ENCODE measurements around the gene C19orf12. TPM values are rescaled to one million over a fixed set of nuclear protein-coding genes. Genes with fewer than 3 reads are reported as not detected.

C19orf12 gene
- total and polyA plus RNA-seq, 2 of the 13 experiments (the other 11 are each of a cell fraction or from before 2014, with no cell fraction given) = 17.7 to 34.4 TPM

DNA sequence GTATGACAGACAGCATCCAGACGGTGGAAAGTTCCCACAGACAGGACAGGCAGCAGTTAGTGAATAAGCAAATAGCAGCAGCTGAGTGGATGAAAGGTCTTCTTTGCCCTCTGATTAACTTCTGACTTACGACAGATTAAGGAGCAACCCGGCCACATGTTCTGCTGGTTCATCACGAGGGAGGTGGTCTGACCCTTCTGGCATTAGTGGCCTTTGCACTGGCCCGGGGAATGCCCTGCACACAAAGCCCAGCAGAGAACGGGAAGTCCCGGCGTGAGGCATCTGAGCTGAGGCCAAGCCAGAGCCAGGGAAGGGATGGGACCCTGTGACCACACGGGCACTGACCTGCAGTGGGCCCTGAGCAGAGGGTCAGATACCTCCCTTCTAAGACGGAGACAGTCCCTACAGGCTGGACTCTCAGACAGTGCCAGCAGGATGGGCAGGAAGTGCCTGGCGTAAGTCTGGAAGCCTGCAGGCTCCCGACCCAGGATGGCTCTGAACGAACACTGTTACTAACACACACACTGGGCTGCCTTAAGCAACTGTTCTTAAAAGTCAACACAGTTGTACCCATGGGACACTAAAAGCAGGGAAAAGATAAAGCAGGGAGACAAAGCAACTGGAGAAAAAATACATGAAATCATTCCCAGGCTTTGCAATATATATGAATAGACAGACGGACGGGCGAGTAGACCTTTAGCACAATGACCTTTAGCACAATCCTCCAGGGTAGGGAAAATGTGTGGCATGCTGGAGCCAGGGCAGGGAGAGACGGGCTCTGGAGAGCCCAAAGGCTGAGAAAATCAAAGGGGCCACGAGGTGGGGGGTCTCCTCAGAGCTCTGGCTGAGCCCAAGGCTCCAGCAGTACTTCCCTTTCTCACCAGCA is 6.3 kb downstream of the C19orf12 start (continued):
- TF ChIP-seq ZNF83 (CRISPR knock-in tag; IDR thresholded peaks at IDR 0.05; ENCODE audit: borderline replicate concordance) (no peak), POGK (CRISPR knock-in tag; conservative IDR thresholded peaks at IDR 0.05) (no peak), ZNF382 (CRISPR knock-in tag; IDR thresholded peaks at IDR 0.05; ENCODE audit: borderline replicate concordance) (no peak), ZNF282 (IDR thresholded peaks at IDR 0.05; ENCODE audit: partially characterized antibody) (no peak), ZNF749 (CRISPR knock-in tag; IDR thresholded peaks at IDR 0.05; ENCODE audit: borderline replicate concordance) (0 out of 2 replicates have a peak, but pooled peaks have one; percentile 53), GATAD1 (CRISPR knock-in tag; IDR thresholded peaks at IDR 0.05) (no peak; the same call in 1 of the 2 replicates), STAT6 (CRISPR knock-in tag; IDR thresholded peaks at IDR 0.05; ENCODE audit: borderline replicate concordance) (no peak), ZNF343 (CRISPR knock-in tag; IDR thresholded peaks at IDR 0.05) (no peak), KMT2A (CRISPR knock-in tag; IDR thresholded peaks at IDR 0.05) (peak; percentile 39; the same call in 1 of the 2 replicates), ZNF326 (CRISPR knock-in tag; IDR thresholded peaks at IDR 0.05; ENCODE audit: borderline replicate concordance) (0 out of 2 replicates have a peak, but pooled peaks have one; percentile 40), TERF1 (CRISPR knock-in tag; IDR thresholded peaks at IDR 0.05) (no peak), ZNF589 (CRISPR knock-in tag; conservative IDR thresholded peaks at IDR 0.05) (no peak), ZNF432 (CRISPR knock-in tag; IDR thresholded peaks at IDR 0.05; ENCODE audit: borderline replicate concordance) (no peak), ZNF180 (CRISPR knock-in tag; IDR thresholded peaks at IDR 0.05; ENCODE audit: borderline replicate concordance, low read depth) (no peak)
- TF ChIP-seq, protein P1, sequence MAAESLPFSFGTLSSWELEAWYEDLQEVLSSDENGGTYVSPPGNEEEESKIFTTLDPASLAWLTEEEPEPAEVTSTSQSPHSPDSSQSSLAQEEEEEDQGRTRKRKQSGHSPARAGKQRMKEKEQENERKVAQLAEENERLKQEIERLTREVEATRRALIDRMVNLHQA (CRISPR knock-in tag; IDR thresholded peaks at IDR 0.05) = no peak
- TF ChIP-seq, protein P2, sequence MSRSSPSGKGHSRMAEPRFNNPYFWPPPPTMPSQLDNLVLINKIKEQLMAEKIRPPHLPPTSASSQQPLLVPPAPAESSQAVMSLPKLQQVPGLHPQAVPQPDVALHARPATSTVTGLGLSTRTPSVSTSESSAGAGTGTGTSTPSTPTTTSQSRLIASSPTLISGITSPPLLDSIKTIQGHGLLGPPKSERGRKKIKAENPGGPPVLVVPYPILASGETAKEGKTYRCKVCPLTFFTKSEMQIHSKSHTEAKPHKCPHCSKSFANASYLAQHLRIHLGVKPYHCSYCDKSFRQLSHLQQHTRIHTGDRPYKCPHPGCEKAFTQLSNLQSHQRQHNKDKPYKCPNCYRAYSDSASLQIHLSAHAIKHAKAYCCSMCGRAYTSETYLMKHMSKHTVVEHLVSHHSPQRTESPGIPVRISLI (CRISPR knock-in tag; IDR thresholded peaks at IDR 0.05; ENCODE audit: borderline replicate concordance) = no peak
- TF ChIP-seq, protein P3, sequence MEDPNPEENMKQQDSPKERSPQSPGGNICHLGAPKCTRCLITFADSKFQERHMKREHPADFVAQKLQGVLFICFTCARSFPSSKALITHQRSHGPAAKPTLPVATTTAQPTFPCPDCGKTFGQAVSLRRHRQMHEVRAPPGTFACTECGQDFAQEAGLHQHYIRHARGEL (CRISPR knock-in tag; IDR thresholded peaks at IDR 0.05) = 0 out of 2 replicates have a peak, but pooled peaks have one; percentile 32
- TF ChIP-seq, protein P4, sequence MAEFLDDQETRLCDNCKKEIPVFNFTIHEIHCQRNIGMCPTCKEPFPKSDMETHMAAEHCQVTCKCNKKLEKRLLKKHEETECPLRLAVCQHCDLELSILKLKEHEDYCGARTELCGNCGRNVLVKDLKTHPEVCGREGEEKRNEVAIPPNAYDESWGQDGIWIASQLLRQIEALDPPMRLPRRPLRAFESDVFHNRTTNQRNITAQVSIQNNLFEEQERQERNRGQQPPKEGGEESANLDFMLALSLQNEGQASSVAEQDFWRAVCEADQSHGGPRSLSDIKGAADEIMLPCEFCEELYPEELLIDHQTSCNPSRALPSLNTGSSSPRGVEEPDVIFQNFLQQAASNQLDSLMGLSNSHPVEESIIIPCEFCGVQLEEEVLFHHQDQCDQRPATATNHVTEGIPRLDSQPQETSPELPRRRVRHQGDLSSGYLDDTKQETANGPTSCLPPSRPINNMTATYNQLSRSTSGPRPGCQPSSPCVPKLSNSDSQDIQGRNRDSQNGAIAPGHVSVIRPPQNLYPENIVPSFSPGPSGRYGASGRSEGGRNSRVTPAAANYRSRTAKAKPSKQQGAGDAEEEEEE (CRISPR knock-in tag; IDR thresholded peaks at IDR 0.05; ENCODE audit: borderline replicate concordance) = no peak
